HG02938 (cell line): ENCODE measurements around the gene KISS1.

Source experiments
- ATAC-seq: cut with Tn5 transposase; IDR thresholded peaks from one replicate; pipeline ENCODE4 v1.9.1; 2021; ENCODE audit warnings: mild to moderate bottlenecking, moderate library complexity; ENCODE audit not compliant: unreplicated experiment

The KISS1 gene

GRCh38 chr1:204161609-204162493, 34.4 kb downstream of the KISS1 start:
- no peak for ATAC-seq

GRCh38 chr1:204157962-204158361, 38.3 kb downstream of the KISS1 start:
- ATAC-seq, result no peak

GRCh38 chr1:204155881-204156280, 40.4 kb downstream of the KISS1 start:
- no peak for ATAC-seq

- no peak for ATAC-seq
Measured at GRCh38 chr1:204154568-204155255, 41.6 kb downstream of the KISS1 start.

GRCh38 chr1:204153667-204154066, 42.6 kb downstream of the KISS1 start:
- ATAC-seq, result no peak

GRCh38 chr1:204152310-204153044, 43.8 kb downstream of the KISS1 start:
- no peak for ATAC-seq

GRCh38 chr1:204151552-204152309, 44.6 kb downstream of the KISS1 start, which contains the start of gene ETNK2:
ETNK2 (minus strand) TSS chr1:204152044; CDS start chr1:204151852, 192 bp downstream.
- no peak for ATAC-seq

- no peak for ATAC-seq
Measured at GRCh38 chr1:204150702-204151551, 45.4 kb downstream of the KISS1 start.

- no peak for ATAC-seq
Measured at GRCh38 chr1:204149635-204150565, 46.4 kb downstream of the KISS1 start.

GRCh38 chr1:204149107-204149506, 47.2 kb downstream of the KISS1 start:
- ATAC-seq, result no peak

GRCh38 chr1:204147406-204148383, 48.6 kb downstream of the KISS1 start:
- no peak for ATAC-seq

- ATAC-seq, result no peak
Measured at GRCh38 chr1:204146965-204147364, 49.3 kb downstream of the KISS1 start.

GRCh38 chr1:204146309-204146708, 50.0 kb downstream of the KISS1 start:
- ATAC-seq, result no peak

- ATAC-seq, result no peak
Measured at GRCh38 chr1:204145033-204145504, 51.2 kb downstream of the KISS1 start.

- no peak for ATAC-seq
Measured at GRCh38 chr1:204143276-204144041, 52.8 kb downstream of the KISS1 start.
